ENCODE results near the gene SEZ6. TPM values are rescaled to one million over a fixed set of nuclear protein-coding genes. Genes with fewer than 3 reads are reported as not detected.

Gene SEZ6, protein sequence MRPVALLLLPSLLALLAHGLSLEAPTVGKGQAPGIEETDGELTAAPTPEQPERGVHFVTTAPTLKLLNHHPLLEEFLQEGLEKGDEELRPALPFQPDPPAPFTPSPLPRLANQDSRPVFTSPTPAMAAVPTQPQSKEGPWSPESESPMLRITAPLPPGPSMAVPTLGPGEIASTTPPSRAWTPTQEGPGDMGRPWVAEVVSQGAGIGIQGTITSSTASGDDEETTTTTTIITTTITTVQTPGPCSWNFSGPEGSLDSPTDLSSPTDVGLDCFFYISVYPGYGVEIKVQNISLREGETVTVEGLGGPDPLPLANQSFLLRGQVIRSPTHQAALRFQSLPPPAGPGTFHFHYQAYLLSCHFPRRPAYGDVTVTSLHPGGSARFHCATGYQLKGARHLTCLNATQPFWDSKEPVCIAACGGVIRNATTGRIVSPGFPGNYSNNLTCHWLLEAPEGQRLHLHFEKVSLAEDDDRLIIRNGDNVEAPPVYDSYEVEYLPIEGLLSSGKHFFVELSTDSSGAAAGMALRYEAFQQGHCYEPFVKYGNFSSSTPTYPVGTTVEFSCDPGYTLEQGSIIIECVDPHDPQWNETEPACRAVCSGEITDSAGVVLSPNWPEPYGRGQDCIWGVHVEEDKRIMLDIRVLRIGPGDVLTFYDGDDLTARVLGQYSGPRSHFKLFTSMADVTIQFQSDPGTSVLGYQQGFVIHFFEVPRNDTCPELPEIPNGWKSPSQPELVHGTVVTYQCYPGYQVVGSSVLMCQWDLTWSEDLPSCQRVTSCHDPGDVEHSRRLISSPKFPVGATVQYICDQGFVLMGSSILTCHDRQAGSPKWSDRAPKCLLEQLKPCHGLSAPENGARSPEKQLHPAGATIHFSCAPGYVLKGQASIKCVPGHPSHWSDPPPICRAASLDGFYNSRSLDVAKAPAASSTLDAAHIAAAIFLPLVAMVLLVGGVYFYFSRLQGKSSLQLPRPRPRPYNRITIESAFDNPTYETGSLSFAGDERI
- not detected for total RNA-seq

DNA sequence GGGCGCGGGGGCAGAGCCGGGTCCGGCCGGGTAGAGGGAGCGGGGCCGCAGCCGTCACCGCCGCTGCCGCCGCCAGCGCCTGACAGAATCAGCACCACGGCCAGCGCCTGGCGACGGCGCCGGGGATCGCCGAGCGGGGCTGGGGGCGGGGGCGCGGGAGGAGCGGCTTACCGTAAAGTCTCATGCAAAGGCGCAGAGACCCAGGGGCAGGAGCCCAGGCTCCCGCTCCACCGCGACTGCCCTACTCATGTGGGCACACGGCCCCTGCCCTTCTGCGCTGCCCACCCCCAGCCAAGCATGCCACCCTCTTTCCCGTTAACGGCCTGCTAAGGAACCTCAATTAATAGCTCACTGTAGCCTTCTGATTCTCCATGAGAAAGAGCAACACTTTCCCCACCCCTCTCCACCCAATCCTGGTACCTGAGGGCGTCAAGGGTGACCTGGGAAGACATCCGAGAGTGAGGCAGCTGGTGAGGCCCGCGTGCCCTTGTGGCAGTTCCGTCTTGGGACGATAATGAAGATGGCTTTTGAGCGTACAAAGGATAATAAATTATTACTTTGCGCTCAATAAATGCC lies at the start of gene SEZ6:
Gene SEZ6, minus strand, starts transcription at position 98 of the 576 bp plus-strand sequence. CDS start 164 bp downstream, outside the sequence.
- peak; percentile 20 to 72 for DNase-seq (ENCODE audit: low spot score in 2 of 2)
- Histone ChIP-seq H3K4me3 (peak within 1 kb of the TSS in 1 of 3 donors; percentile 52), H3K27me3 (peaks cover 5 to 58% of the 10 kb centered on the region in 2 donors), H3K27ac (no peak within 1 kb of the TSS), H3K36me3 (no peaks in the 10 kb centered on the region), H3K9me3 (no peaks in the 10 kb centered on the region), H3K4me1 (no peaks in the 10 kb centered on the region)
- no peak for TF ChIP-seq POLR2AphosphoS5 (IDR thresholded peaks at IDR 0.05)
- TF ChIP-seq, protein P1, sequence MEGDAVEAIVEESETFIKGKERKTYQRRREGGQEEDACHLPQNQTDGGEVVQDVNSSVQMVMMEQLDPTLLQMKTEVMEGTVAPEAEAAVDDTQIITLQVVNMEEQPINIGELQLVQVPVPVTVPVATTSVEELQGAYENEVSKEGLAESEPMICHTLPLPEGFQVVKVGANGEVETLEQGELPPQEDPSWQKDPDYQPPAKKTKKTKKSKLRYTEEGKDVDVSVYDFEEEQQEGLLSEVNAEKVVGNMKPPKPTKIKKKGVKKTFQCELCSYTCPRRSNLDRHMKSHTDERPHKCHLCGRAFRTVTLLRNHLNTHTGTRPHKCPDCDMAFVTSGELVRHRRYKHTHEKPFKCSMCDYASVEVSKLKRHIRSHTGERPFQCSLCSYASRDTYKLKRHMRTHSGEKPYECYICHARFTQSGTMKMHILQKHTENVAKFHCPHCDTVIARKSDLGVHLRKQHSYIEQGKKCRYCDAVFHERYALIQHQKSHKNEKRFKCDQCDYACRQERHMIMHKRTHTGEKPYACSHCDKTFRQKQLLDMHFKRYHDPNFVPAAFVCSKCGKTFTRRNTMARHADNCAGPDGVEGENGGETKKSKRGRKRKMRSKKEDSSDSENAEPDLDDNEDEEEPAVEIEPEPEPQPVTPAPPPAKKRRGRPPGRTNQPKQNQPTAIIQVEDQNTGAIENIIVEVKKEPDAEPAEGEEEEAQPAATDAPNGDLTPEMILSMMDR (IDR thresholded peaks at IDR 0.05), result no peak
- no peak for TF ChIP-seq POLR2A (IDR thresholded peaks at IDR 0.05)
- intact Hi-C loops (cut with DNase I; ENCODE audit: low total_unique reads), result no loop called here

DNA sequence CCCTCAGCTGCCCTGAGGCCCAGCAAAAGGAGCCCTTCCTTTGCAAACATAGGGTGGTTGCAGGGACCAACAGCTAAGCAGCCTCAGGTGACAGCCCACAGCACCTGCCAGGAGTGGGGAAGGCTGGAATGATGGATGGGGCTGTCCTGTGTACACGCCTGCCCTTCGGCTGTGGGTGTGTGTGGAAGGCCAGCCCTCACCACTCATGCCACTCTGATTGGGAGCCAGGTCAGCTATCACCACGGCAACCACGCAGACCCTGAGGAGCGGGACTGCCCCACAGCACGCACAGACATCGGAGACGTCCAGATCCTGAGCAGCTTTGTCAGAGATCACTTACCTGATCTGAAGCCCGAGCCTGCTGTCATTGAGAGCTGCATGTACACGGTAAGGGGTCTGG lies 49.0 kb upstream of the SEZ6 start:
- Histone ChIP-seq H3K9me3 (no peaks in the 10 kb centered on the region), H3K36me3 (no peaks in the 10 kb centered on the region), H3K4me3 (no peak overlapping the region), H3K27ac (no peak overlapping the region), H3K4me1 (no peaks in the 10 kb centered on the region), H3K27me3 (no peaks in the 10 kb centered on the region)
- intact Hi-C loops (cut with DNase I; ENCODE audit: low total_unique reads), result loop anchor here (5.0 kb wide), 1 partner anchor 1182 kb away; the partner anchor contains the start of gene SLC6A4
- TF ChIP-seq POLR2A (IDR thresholded peaks at IDR 0.05) (no peak), POLR2AphosphoS5 (IDR thresholded peaks at IDR 0.05) (no peak)
- TF ChIP-seq, protein P1 (IDR thresholded peaks at IDR 0.05), result no peak
- no peak for DNase-seq (ENCODE audit: low spot score in 2 of 2)

DNA sequence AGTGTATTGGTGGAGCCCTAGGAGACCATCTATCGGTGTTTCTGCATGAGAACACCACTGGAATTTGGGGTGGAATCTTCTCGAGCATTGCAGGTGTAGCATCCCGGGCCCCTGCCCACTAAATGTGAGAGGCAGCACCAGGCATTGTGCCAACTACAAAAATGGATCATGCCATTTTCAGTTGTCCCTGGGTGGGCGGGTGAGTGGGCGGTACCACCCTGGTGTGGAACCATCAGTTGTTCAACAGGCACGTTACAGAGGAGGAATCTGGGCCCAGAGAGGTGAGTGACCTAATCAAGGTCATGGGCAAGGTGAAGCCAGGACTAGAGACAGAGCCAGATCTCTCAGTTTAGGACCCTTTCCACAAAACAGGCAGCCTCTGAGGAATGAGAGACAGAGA lies 45.9 kb upstream of the SEZ6 start:
- H3K27me3 ChIP-seq, result no peaks in the 10 kb centered on the region
- TF ChIP-seq, protein P1 (IDR thresholded peaks at IDR 0.05), result no peak
- no peak for TF ChIP-seq POLR2A (IDR thresholded peaks at IDR 0.05)
- no peak for TF ChIP-seq POLR2AphosphoS5 (IDR thresholded peaks at IDR 0.05)
- no peaks in the 10 kb centered on the region for H3K4me1 ChIP-seq
- no peaks in the 10 kb centered on the region for H3K9me3 ChIP-seq
- no peak overlapping the region for H3K4me3 ChIP-seq
- intact Hi-C loops (cut with DNase I; ENCODE audit: low total_unique reads), result loop anchor here (5.0 kb wide), 1 partner anchor 1186 kb away; the partner anchor contains the start of gene SLC6A4
- no peak overlapping the region for H3K27ac ChIP-seq
- H3K36me3 ChIP-seq, result no peaks in the 10 kb centered on the region
- DNase-seq (ENCODE audit: low spot score in 2 of 2), result no peak

DNA sequence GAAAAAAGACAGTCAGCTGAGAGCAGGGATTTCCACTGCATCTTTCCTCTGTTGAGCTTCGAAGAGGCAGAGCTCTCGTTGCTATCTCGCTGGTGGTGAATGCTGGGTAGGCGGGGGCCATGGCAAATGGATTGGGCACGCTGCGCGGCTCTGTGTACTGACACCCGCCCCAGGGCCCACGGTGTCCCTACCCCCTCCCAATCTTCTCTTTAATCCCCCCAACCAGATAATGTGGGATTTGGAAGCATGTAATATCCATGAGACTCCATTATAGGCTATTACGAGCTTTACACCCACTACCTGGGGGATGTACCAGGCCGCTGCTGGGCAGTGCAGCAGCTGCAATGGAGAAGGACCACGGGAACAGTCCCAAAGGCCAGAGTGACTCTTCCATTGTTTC lies 45.4 kb upstream of the SEZ6 start:
- DNase-seq (ENCODE audit: low spot score in 2 of 2), result no peak
- Histone ChIP-seq H3K4me1 (no peaks in the 10 kb centered on the region), H3K4me3 (no peak overlapping the region), H3K27me3 (no peaks in the 10 kb centered on the region), H3K9me3 (no peaks in the 10 kb centered on the region), H3K36me3 (no peaks in the 10 kb centered on the region), H3K27ac (no peak overlapping the region)
- TF ChIP-seq POLR2A (IDR thresholded peaks at IDR 0.05) (no peak), POLR2AphosphoS5 (IDR thresholded peaks at IDR 0.05) (no peak)
- TF ChIP-seq, protein P1 (IDR thresholded peaks at IDR 0.05), result no peak
- intact Hi-C loops (cut with DNase I; ENCODE audit: low total_unique reads), result loop anchor here (5.0 kb wide), 1 partner anchor 1186 kb away; the partner anchor contains the start of gene SLC6A4

Data from breast epithelium (tissue), 4 donors.